Stromal cell of bone marrow (primary cell): Measurements from ENCODE around the gene DHRSX.
"Not testable (repeated sequence)": the region's sequence is repeated elsewhere in the genome, so short reads cannot be mapped to it uniquely, and the experiment has no call there.

Experiments used
- DNase-seq: peaks from one replicate; pipeline ENCODE4 v3.0.0-alpha.2; 2012; ENCODE audit warnings: low read depth

The DHRSX gene

GRCh38 chrX:2500803-2501558 is at the start of gene DHRSX, which contains the start of gene ZBED1:
Gene DHRSX, minus strand, starts transcription at chrX:2500976. Its CDS starts 51 bp downstream, at chrX:2500925.
Gene ZBED1, minus strand, starts transcription at chrX:2500976. Its CDS starts 10,257 bp downstream, at chrX:2490719.
- no peak for DNase-seq

GRCh38 chrX:2549876-2550275 is 49.1 kb upstream of the DHRSX start:
- DNase-seq = no peak

GRCh38 chrX:2548711-2549423 is 48.1 kb upstream of the DHRSX start:
- no peak for DNase-seq

- no peak for DNase-seq
Observed at GRCh38 chrX:2547736-2548135, 47.0 kb upstream of the DHRSX start.

- DNase-seq = no peak
Observed at GRCh38 chrX:2546496-2546895, 45.7 kb upstream of the DHRSX start.

GRCh38 chrX:2545144-2545543 is 44.4 kb upstream of the DHRSX start:
- no peak for DNase-seq

GRCh38 chrX:2542826-2543521 is 42.2 kb upstream of the DHRSX start:
- no peak for DNase-seq

GRCh38 chrX:2541603-2542002 is 40.8 kb upstream of the DHRSX start:
- no peak for DNase-seq

GRCh38 chrX:2540426-2540947 is 39.7 kb upstream of the DHRSX start:
- DNase-seq = no peak

GRCh38 chrX:2539586-2539985 is 38.8 kb upstream of the DHRSX start:
- DNase-seq = no peak

GRCh38 chrX:2538031-2538757 is 37.4 kb upstream of the DHRSX start:
- DNase-seq = no peak

- no peak for DNase-seq
Observed at GRCh38 chrX:2536974-2537373, 36.2 kb upstream of the DHRSX start.

- no peak for DNase-seq
Observed at GRCh38 chrX:2536141-2536540, 35.4 kb upstream of the DHRSX start.

GRCh38 chrX:2534261-2535021 is 33.7 kb upstream of the DHRSX start:
- DNase-seq = not testable (repeated sequence)

- no peak for DNase-seq
Observed at GRCh38 chrX:2533424-2533823, 32.6 kb upstream of the DHRSX start.

- no peak for DNase-seq
Observed at GRCh38 chrX:2526390-2526789, 25.6 kb upstream of the DHRSX start.

GRCh38 chrX:2523911-2524310 is 23.1 kb upstream of the DHRSX start:
- DNase-seq = no peak

- DNase-seq = no peak
Observed at GRCh38 chrX:2521927-2522386, 21.2 kb upstream of the DHRSX start.

GRCh38 chrX:2521092-2521926 is 20.5 kb upstream of the DHRSX start:
- DNase-seq = no peak

GRCh38 chrX:2520539-2520938 is 19.8 kb upstream of the DHRSX start:
- no peak for DNase-seq
